ENCODE results near the gene CFAP77. TPM values are rescaled to one million over a fixed set of nuclear protein-coding genes. Genes with fewer than 3 reads are reported as not detected.

CFAP77 gene
- total RNA-seq, 1 donor from 2014 or later: 0.13 TPM

GRCh38 chr9:132408521-132408920 lies 1.5 kb upstream of the CFAP77 start:
- DNase-seq (ENCODE audit: low read depth in 2 of 2): no peak

- DNase-seq (ENCODE audit: low read depth in 2 of 2): no peak
Observed at GRCh38 chr9:132410642-132411041, 631 bp downstream of the CFAP77 start.

- DNase-seq (ENCODE audit: low read depth in 2 of 2): peak in 1 of 2 donors; percentile 46
Observed at GRCh38 chr9:132411091-132411508, 1.1 kb downstream of the CFAP77 start.

GRCh38 chr9:132412089-132412488 lies 2.1 kb downstream of the CFAP77 start:
- peak in 1 of 2 donors; percentile 40 for DNase-seq (ENCODE audit: low read depth in 2 of 2)

- DNase-seq (ENCODE audit: low read depth in 2 of 2): no peak
Observed at GRCh38 chr9:132413926-132414325, 3.9 kb downstream of the CFAP77 start.

GRCh38 chr9:132414731-132415130 lies 4.7 kb downstream of the CFAP77 start:
- DNase-seq (ENCODE audit: low read depth in 2 of 2): no peak

- no peak for DNase-seq (ENCODE audit: low read depth in 2 of 2)
Observed at GRCh38 chr9:132415181-132415580, 5.2 kb downstream of the CFAP77 start.

GRCh38 chr9:132418726-132419363 lies 8.8 kb downstream of the CFAP77 start:
- no peak for DNase-seq (ENCODE audit: low read depth in 2 of 2)

GRCh38 chr9:132422574-132422973 lies 12.6 kb downstream of the CFAP77 start:
- DNase-seq (ENCODE audit: low read depth in 2 of 2): no peak

GRCh38 chr9:132423503-132423902 lies 13.5 kb downstream of the CFAP77 start:
- DNase-seq (ENCODE audit: low read depth in 2 of 2): no peak

- DNase-seq (ENCODE audit: low read depth in 2 of 2): no peak
Observed at GRCh38 chr9:132424857-132425674, 15.1 kb downstream of the CFAP77 start.

- no peak for DNase-seq (ENCODE audit: low read depth in 2 of 2)
Observed at GRCh38 chr9:132425675-132426062, 15.7 kb downstream of the CFAP77 start.

- DNase-seq (ENCODE audit: low read depth in 2 of 2): no peak
Observed at GRCh38 chr9:132426639-132427414, 16.8 kb downstream of the CFAP77 start.

- no peak for DNase-seq (ENCODE audit: low read depth in 2 of 2)
Observed at GRCh38 chr9:132430998-132431397, 21.0 kb downstream of the CFAP77 start.

- no peak for DNase-seq (ENCODE audit: low read depth in 2 of 2)
Observed at GRCh38 chr9:132434881-132435280, 24.9 kb downstream of the CFAP77 start.

- DNase-seq (ENCODE audit: low read depth in 2 of 2): peak; percentile 10 to 35
Observed at GRCh38 chr9:132439153-132439552, 29.1 kb downstream of the CFAP77 start.

- no peak for DNase-seq (ENCODE audit: low read depth in 2 of 2)
Observed at GRCh38 chr9:132440735-132441134, 30.7 kb downstream of the CFAP77 start.

GRCh38 chr9:132441404-132441803 lies 31.4 kb downstream of the CFAP77 start:
- no peak for DNase-seq (ENCODE audit: low read depth in 2 of 2)

- no peak for DNase-seq (ENCODE audit: low read depth in 2 of 2)
Observed at GRCh38 chr9:132443951-132444607, 34.1 kb downstream of the CFAP77 start.

GRCh38 chr9:132446887-132447286 lies 36.9 kb downstream of the CFAP77 start:
- no peak for DNase-seq (ENCODE audit: low read depth in 2 of 2)

- DNase-seq (ENCODE audit: low read depth in 2 of 2): peak in 1 of 2 donors; percentile 9
Observed at GRCh38 chr9:132447346-132447745, 37.3 kb downstream of the CFAP77 start.

GRCh38 chr9:132447902-132448301 lies 37.9 kb downstream of the CFAP77 start:
- DNase-seq (ENCODE audit: low read depth in 2 of 2): no peak

All from dermis microvascular lymphatic vessel endothelial cell (primary cell).